GM12872 (cell line): ENCODE data around the gene TAF1D.

Experiments
- TF ChIP-seq, protein P1 (sequence below): IDR thresholded peaks from 3 replicates; pipeline ENCODE4 v1.5.1; 2011; ENCODE audit warnings: low read depth, mild to moderate bottlenecking, low read length, moderate library complexity; ENCODE audit not compliant: insufficient read depth

TAF1D gene

GRCh38 chr11:93773601-93774200 is 32.4 kb upstream of the TAF1D start:
- TF ChIP-seq, protein P1, sequence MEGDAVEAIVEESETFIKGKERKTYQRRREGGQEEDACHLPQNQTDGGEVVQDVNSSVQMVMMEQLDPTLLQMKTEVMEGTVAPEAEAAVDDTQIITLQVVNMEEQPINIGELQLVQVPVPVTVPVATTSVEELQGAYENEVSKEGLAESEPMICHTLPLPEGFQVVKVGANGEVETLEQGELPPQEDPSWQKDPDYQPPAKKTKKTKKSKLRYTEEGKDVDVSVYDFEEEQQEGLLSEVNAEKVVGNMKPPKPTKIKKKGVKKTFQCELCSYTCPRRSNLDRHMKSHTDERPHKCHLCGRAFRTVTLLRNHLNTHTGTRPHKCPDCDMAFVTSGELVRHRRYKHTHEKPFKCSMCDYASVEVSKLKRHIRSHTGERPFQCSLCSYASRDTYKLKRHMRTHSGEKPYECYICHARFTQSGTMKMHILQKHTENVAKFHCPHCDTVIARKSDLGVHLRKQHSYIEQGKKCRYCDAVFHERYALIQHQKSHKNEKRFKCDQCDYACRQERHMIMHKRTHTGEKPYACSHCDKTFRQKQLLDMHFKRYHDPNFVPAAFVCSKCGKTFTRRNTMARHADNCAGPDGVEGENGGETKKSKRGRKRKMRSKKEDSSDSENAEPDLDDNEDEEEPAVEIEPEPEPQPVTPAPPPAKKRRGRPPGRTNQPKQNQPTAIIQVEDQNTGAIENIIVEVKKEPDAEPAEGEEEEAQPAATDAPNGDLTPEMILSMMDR: no peak

GRCh38 chr11:93773045-93773477 is 31.8 kb upstream of the TAF1D start:
- TF ChIP-seq, protein P1: no peak

DNA sequence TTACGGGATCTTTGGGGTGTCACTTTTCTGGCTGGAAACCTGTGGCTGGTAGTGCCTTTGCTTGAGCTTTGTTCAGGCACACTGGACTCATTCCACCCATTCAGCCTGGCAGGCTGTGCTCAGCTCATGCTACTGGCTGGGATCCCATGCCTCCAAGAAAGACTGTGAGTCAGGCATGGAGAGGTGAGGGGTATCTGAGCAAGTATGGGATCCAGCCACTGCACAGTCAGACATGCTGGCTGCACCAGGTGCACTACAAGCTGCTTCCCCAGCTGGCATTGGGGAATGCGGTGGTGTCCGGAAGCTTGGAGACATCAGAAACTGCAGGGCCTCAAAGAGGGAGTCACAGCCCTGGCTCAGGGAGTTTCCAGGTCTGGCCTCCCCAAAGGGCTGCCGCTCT is 30.8 kb upstream of the TAF1D start:
- TF ChIP-seq, protein P1: no peak

DNA sequence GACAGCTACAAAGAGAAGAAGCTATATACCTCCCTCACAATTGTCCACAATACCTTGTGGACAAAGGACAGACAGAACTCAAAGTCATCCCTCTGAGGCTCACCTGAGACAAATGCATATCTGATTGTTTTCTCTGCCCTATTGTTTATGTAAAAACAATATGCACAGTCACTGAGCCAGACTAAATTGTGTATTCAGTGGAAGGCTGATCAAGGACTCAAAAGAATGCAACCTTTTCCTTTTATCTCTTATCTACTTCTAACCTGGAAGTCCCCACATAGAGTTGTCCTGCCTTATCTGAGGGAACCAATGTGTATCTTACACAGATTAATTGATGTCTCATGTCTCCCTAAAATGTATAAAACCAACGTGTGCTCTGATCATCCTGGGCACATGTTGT is 28.9 kb upstream of the TAF1D start:
- TF ChIP-seq, protein P1: no peak

GRCh38 chr11:93767018-93767417 is 25.7 kb upstream of the TAF1D start:
- TF ChIP-seq, protein P1: no peak

GRCh38 chr11:93766504-93766903 is 25.2 kb upstream of the TAF1D start:
- TF ChIP-seq, protein P1: no peak

- TF ChIP-seq, protein P1: no peak
Observed at GRCh38 chr11:93765551-93765950, 24.3 kb upstream of the TAF1D start.
